GM19035 (cell line): ENCODE measurements around the gene NME2.
"Not testable (repeated sequence)": the region's sequence is repeated elsewhere in the genome, so short reads cannot be mapped to it uniquely, and the experiment has no call there.

ENCODE experiments used
- ATAC-seq: cut with Tn5 transposase; IDR thresholded peaks from one replicate; pipeline ENCODE4 v1.9.1; 2021; ENCODE audit not compliant: unreplicated experiment

The NME2 gene

GRCh38 chr17:51152766-51153209 is 13.4 kb upstream of the NME2 start:
- no peak for ATAC-seq

GRCh38 chr17:51153210-51154072 is 12.8 kb upstream of the NME2 start, which contains the start of gene NME1:
NME1 (plus strand) TSS chr17:51153559; CDS start chr17:51155655, 2,096 bp downstream.
- ATAC-seq, result peak; percentile 93

GRCh38 chr17:51154176-51154575 is 12.0 kb upstream of the NME2 start:
- ATAC-seq, result no peak

- no peak for ATAC-seq
These were observed 10.8 kb upstream of the NME2 start for GRCh38 chr17:51155416-51155815.

GRCh38 chr17:51159604-51160003 is 6.6 kb upstream of the NME2 start:
- ATAC-seq, result no peak

GRCh38 chr17:51161541-51161940 is 4.7 kb upstream of the NME2 start:
- no peak for ATAC-seq

- ATAC-seq, result no peak
These were observed 1.1 kb upstream of the NME2 start for GRCh38 chr17:51164911-51165679.

GRCh38 chr17:51165680-51166197 is 472 bp upstream of the NME2 start:
- ATAC-seq, result peak; percentile 15

GRCh38 chr17:51166987-51167931 is 1.0 kb downstream of the NME2 start:
- peak; percentile 50 for ATAC-seq

- no peak for ATAC-seq
These were observed 3.1 kb downstream of the NME2 start for GRCh38 chr17:51169340-51169739.

- ATAC-seq, result no peak
These were observed 4.5 kb downstream of the NME2 start for GRCh38 chr17:51170736-51171135.

GRCh38 chr17:51172030-51172429 is 5.8 kb downstream of the NME2 start:
- not testable (repeated sequence) for ATAC-seq

GRCh38 chr17:51180486-51180885 is 14.3 kb downstream of the NME2 start:
- no peak for ATAC-seq

GRCh38 chr17:51184124-51184523 is 17.9 kb downstream of the NME2 start:
- no peak for ATAC-seq

GRCh38 chr17:51185763-51186332 is 19.6 kb downstream of the NME2 start:
- ATAC-seq, result no peak

GRCh38 chr17:51188271-51188833 is 22.1 kb downstream of the NME2 start:
- ATAC-seq, result no peak

GRCh38 chr17:51189162-51189561 is 23.0 kb downstream of the NME2 start:
- no peak for ATAC-seq

- ATAC-seq, result no peak
These were observed 23.4 kb downstream of the NME2 start for GRCh38 chr17:51189628-51190027.

- ATAC-seq, result no peak
These were observed 25.7 kb downstream of the NME2 start for GRCh38 chr17:51191895-51192294.

- ATAC-seq, result no peak
These were observed 31.5 kb downstream of the NME2 start for GRCh38 chr17:51197754-51198153.
